PC-9 (cell line): ENCODE data around the gene KCTD20. TPM values are rescaled to one million over a fixed set of nuclear protein-coding genes. Genes with fewer than 3 reads are reported as not detected.
A peak's percentile ranks its signal among the peaks of the same experiment; 100 is the strongest.

Experiments used
- Bru-seq: library from RNA; stranded (reverse); fragments of 400-500 nt; gene quantifications from one replicate; lab custom pipeline; 2021; lab: Mats Ljungman, UMichigan
- BruChase-seq, 2 experiments: library from RNA; stranded (reverse); fragments of 400-500 nt; gene quantifications; one replicate each; lab custom pipeline; 2021; lab: Mats Ljungman, UMichigan
- BruUV-seq: library from RNA; stranded (reverse); fragments of 400-500 nt; replicated peaks from 2 replicates; lab custom pipeline; 2021; lab: Mats Ljungman, UMichigan
- CTCF ChIA-PET: fragments of 300-600 bp; sonication (Branson Sonifier 250); formaldehyde crosslinking; loops from one replicate; lab custom pipeline; 2022; ENCODE audit warnings: antibody characterized with exemption; lab: Charles Lee
- POLR2A ChIA-PET: fragments of 300-600 bp; sonication (Branson Sonifier 250); formaldehyde crosslinking; loops from one replicate; lab custom pipeline; 2022; ENCODE audit warnings: antibody characterized with exemption; ENCODE audit not compliant: unreplicated experiment; lab: Charles Lee
- DNase-seq, 2 experiments: peaks; one replicate each; pipeline versions ENCODE4 v3.0.0 to v3.0.0-alpha.2; 2015 to 2022; ENCODE audit warnings: mixed read lengths in 1 of 2
- H2AFZ ChIP-seq: fragments of 200-600 bp; sonication (generic); 2 replicates; pipeline ENCODE4 v1.8.1; 2017; ENCODE audit warnings: antibody characterized with exemption
- H3F3A ChIP-seq: fragments of 200-600 bp; sonication (generic); 2 replicates; pipeline ENCODE4 v1.8.1; 2017; ENCODE audit warnings: antibody characterized with exemption, mild to moderate bottlenecking, low read depth; ENCODE audit not compliant: insufficient read depth
- H3K27ac ChIP-seq: fragments of 200-600 bp; sonication (generic); 2 replicates; pipeline ENCODE4 v1.6.1; 2016; ENCODE audit warnings: mixed run types
- H3K27me3 ChIP-seq: fragments of 200-600 bp; sonication (generic); 2 replicates; pipeline ENCODE4 v1.6.1; 2016; ENCODE audit warnings: low read depth, mixed run types; ENCODE audit not compliant: insufficient read depth
- H3K36me3 ChIP-seq: fragments of 200-600 bp; sonication (generic); 2 replicates; pipeline ENCODE4 v1.6.1; 2016; ENCODE audit warnings: low read depth, mixed run types
- H3K4me1 ChIP-seq: fragments of 200-600 bp; sonication (generic); replicated peaks from 2 replicates; pipeline ENCODE4 v1.6.1; 2016; ENCODE audit warnings: mixed run types; ENCODE audit not compliant: insufficient read depth
- H3K4me2 ChIP-seq: fragments of 200-600 bp; sonication (generic); 2 replicates; pipeline ENCODE4 v1.6.1; 2017; ENCODE audit warnings: mixed run types
- H3K4me3 ChIP-seq: fragments of 200-600 bp; sonication (generic); 2 replicates; pipeline ENCODE4 v1.6.1; 2016; ENCODE audit warnings: mixed run types
- H3K79me2 ChIP-seq: fragments of 200-600 bp; sonication (generic); 2 replicates; pipeline ENCODE4 v1.6.1; 2017; ENCODE audit warnings: low read depth, mixed run types
- H3K9me2 ChIP-seq: fragments of 200-600 bp; sonication (generic); 2 replicates; pipeline ENCODE4 v1.8.1; 2017; ENCODE audit warnings: mild to moderate bottlenecking; ENCODE audit not compliant: insufficient read depth
- H3K9me3 ChIP-seq: fragments of 200-600 bp; sonication (generic); 2 replicates; pipeline ENCODE4 v1.8.1; 2016; ENCODE audit warnings: low read depth; ENCODE audit not compliant: insufficient read depth
- H4K20me1 ChIP-seq: fragments of 200-600 bp; sonication (generic); 2 replicates; pipeline ENCODE4 v1.8.1; 2017; ENCODE audit not compliant: insufficient read depth
- CTCF ChIP-seq: fragments of 200-600 bp; sonication (generic); conservative IDR thresholded peaks from 2 replicates; pipeline ENCODE4 v1.6.1; 2017; ENCODE audit warnings: mixed run types, antibody characterized with exemption, mild to moderate bottlenecking, moderate library complexity
- EZH2 ChIP-seq: fragments of 200-600 bp; sonication (generic); IDR thresholded peaks from 2 replicates; pipeline ENCODE4 v1.8.0; 2017; ENCODE audit warnings: antibody characterized with exemption, low read depth
- intact Hi-C: fragments of 100-400 bp; cut with micrococcal nuclease; formaldehyde crosslinking; loops from one replicate; pipeline ENCODE4 v1.10.0; 2022; ENCODE audit not compliant: unreplicated experiment
- long read RNA-seq: library from polyadenylated mRNA; stranded (forward); transcript quantifications from one replicate; pipeline ENCODE4 v2.0.0, GENCODE V29; 2022
- total RNA-seq: library from RNA; stranded (reverse); gene quantifications from 2 replicates; pipeline ENCODE4 v1.2.3, GENCODE V29; 2021

The KCTD20 gene
- total RNA-seq = 34.2 and 42.5 TPM in 2 replicates
- Bru-seq, nascent RNA = percentile 85 among the genes with signal in this experiment
- percentile 91 among the genes with signal in this experiment for BruChase-seq, experiment 1, labeled RNA remaining after a 2-hour chase
- BruChase-seq, experiment 2, labeled RNA remaining after a 6-hour chase = percentile 90 among the genes with signal in this experiment
- long read RNA-seq, full-length matches to known transcripts = 20 of 39 reads
- long read RNA-seq, partial matches to known transcripts = 13 of 39 reads
- long read RNA-seq, other reads (novel, unspliced or antisense) = 6 of 39 reads

DNA sequence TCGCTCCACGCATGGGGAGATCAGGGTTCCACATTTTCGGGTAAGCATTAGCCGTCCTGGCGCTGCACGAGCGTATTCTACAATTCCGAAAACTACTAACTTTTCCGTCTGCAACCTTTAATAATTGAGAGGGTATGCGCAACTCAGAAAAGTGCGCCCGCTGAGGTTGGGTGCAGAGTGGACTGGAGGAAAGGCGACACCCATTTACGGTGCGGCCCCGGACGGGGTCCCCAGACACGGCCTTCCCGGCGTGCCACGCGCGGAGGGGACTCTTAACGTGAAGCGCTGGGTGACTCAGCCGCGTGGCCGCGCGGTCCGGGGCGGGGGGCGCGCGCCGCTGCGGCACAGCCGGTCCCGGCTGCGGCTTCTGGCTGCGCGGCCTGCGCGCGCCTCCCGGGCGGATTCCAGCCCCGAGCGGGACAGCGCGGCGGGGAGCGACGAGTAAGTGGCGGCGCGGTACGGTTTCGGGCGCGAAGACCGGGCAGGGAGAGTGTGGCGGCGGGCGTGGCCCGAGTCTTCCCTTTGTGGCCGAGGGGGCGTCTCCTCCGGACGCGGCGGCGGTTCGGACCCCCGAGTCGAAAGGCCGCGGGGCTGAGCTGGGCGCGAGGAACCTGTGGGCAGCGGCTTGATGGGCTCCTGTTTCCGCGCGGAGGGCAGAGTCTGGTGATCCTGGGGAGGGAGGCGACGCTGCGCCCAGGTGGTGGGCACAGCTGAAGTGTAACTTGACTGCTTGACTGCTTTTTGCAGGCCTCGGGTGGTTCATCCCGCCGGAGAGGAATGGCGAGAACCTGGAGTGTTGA, at the start of gene KCTD20, which contains the start of gene PXT1:
Gene KCTD20 (plus strand): TSS at position 330 of the 800 bp plus-strand sequence. CDS start 27,098 bp downstream, outside the sequence.
Gene PXT1 (minus strand): TSS at position 184 of the 800 bp plus-strand sequence. CDS start 16,772 bp downstream, outside the sequence.
- peaks cover 25% of the 10 kb centered on the region for H3K4me1 ChIP-seq
- H2AFZ ChIP-seq = peak within 1 kb of the TSS; percentile 91
- BruUV-seq = no TSS peak
- H3K27me3 ChIP-seq = no peaks in the 10 kb centered on the region
- DNase-seq = peak; percentile 67 to 88
- intact Hi-C loops = loop anchor here (1.0 to 5.0 kb wide), 4 partner anchors 20 to 239 kb away; partner anchors contain the start of gene SRSF3
- no peak for TF ChIP-seq CTCF
- TF ChIP-seq EZH2 = no peak
- H4K20me1 ChIP-seq = no peaks in the 10 kb centered on the region; the same call in 1 of the 2 replicates
- ChIA-PET CTCF (no interaction called here), POLR2A (interaction anchor here (0.9 kb wide), 1 partner anchor 20 kb away, joined by 4 read pairs; no protein-coding TSS in a partner anchor)
- H3K4me2 ChIP-seq = peak within 1 kb of the TSS; percentile 93
- H3K9me3 ChIP-seq = no peaks in the 10 kb centered on the region
- peaks cover 52% of the 10 kb centered on the region for H3K79me2 ChIP-seq
- H3K4me3 ChIP-seq = peak within 1 kb of the TSS; percentile 75
- peak within 1 kb of the TSS; percentile 92 for H3K27ac ChIP-seq
- H3K36me3 ChIP-seq = no peaks in the 10 kb centered on the region
- H3F3A ChIP-seq = peaks cover 28% of the 10 kb centered on the region
- H3K9me2 ChIP-seq = no peaks in the 10 kb centered on the region

- Histone ChIP-seq H3F3A (no peaks in the 10 kb centered on the region), H3K27ac (no peak overlapping the region), H4K20me1 (no peaks in the 10 kb centered on the region), H2AFZ (no peak overlapping the region), H3K4me1 (no peaks in the 10 kb centered on the region), H3K36me3 (no peaks in the 10 kb centered on the region), H3K27me3 (no peaks in the 10 kb centered on the region), H3K4me2 (no peak overlapping the region), H3K4me3 (no peak overlapping the region), H3K9me3 (no peaks in the 10 kb centered on the region), H3K9me2 (no peaks in the 10 kb centered on the region), H3K79me2 (no peaks in the 10 kb centered on the region)
- intact Hi-C loops = no loop called here
- no peak for DNase-seq
- no TSS peak for BruUV-seq
- ChIA-PET CTCF (no interaction called here), POLR2A (no interaction called here)
- TF ChIP-seq EZH2 (no peak), CTCF (no peak)
These were observed 42.8 kb upstream of the KCTD20 start for GRCh38 chr6:36399970-36400369.

- no peaks in the 10 kb centered on the region for H3K36me3 ChIP-seq
- H3K79me2 ChIP-seq = no peaks in the 10 kb centered on the region
- no peak overlapping the region for H3K4me2 ChIP-seq
- no peak for DNase-seq
- no peaks in the 10 kb centered on the region for H3K27me3 ChIP-seq
- H3K27ac ChIP-seq = no peak overlapping the region
- ChIA-PET CTCF (interaction anchor here (0.6 kb wide), 1 partner anchor 19 kb away, joined by 3 read pairs; no protein-coding TSS in a partner anchor), POLR2A (no interaction called here)
- H3F3A ChIP-seq = no peaks in the 10 kb centered on the region
- TF ChIP-seq EZH2 (no peak), CTCF (no peak)
- H4K20me1 ChIP-seq = no peaks in the 10 kb centered on the region
- no peaks in the 10 kb centered on the region for H3K4me1 ChIP-seq
- H3K9me2 ChIP-seq = no peaks in the 10 kb centered on the region
- BruUV-seq = no TSS peak
- intact Hi-C loops = no loop called here
- H2AFZ ChIP-seq = no peak overlapping the region
- no peak overlapping the region for H3K4me3 ChIP-seq
- H3K9me3 ChIP-seq = no peaks in the 10 kb centered on the region
These were observed 40.3 kb upstream of the KCTD20 start for GRCh38 chr6:36402481-36402880.
